GM12878 (cell line): Measurements from ENCODE around the gene RAB40B.

ENCODE experiments used
- CBX3 ChIP-seq: fragments of 200-600 bp; sonication (generic); IDR thresholded peaks from 2 replicates; pipeline ENCODE4 v1.6.1; 2016; ENCODE audit warnings: low read depth, borderline replicate concordance
- CHD1 ChIP-seq: IDR thresholded peaks from 2 replicates; pipeline ENCODE4 v1.6.1; 2012; ENCODE audit warnings: low read depth, low read length, improper control_type of control experiment
- FOXM1 ChIP-seq: IDR thresholded peaks from 2 replicates; pipeline ENCODE4 v1.6.1; 2012; ENCODE audit warnings: low read depth, mild to moderate bottlenecking, inconsistent platforms, low read length, moderate library complexity
- NFIC ChIP-seq: IDR thresholded peaks from 2 replicates; pipeline ENCODE4 v1.6.1; 2012; ENCODE audit warnings: low read depth, mild to moderate bottlenecking, inconsistent platforms, low read length, moderate library complexity
- NFYB ChIP-seq: IDR thresholded peaks from 2 replicates; pipeline ENCODE4 v1.6.1; 2011; ENCODE audit warnings: low read depth, mild to moderate bottlenecking, low read length, improper control_type of control experiment, moderate library complexity; ENCODE audit not compliant: insufficient read depth
- POLR2A ChIP-seq: IDR thresholded peaks from 2 replicates; pipeline ENCODE4 v1.6.1; 2011; ENCODE audit warnings: low read depth, mild to moderate bottlenecking, low read length
- RELA ChIP-seq: fragments of 450-650 bp; IDR thresholded peaks from 2 replicates; pipeline ENCODE4 v1.8.0; 2014; ENCODE audit warnings: borderline replicate concordance; ENCODE audit not compliant: partially characterized antibody
- TAF1 ChIP-seq: IDR thresholded peaks from 2 replicates; pipeline ENCODE4 v1.6.1; 2011; ENCODE audit warnings: mild to moderate bottlenecking, low read depth, low read length, borderline replicate concordance
- TF ChIP-seq, protein P1 (sequence below): fragments of 450-650 bp; formaldehyde crosslinking; IDR thresholded peaks from 2 replicates; pipeline ENCODE4 v1.5.0; 2022; ENCODE audit warnings: mild to moderate bottlenecking, missing genetic modification characterization
- TF ChIP-seq, protein P2 (sequence below): fragments of 450-650 bp; IDR thresholded peaks from 2 replicates; pipeline ENCODE4 v1.6.1; 2017; ENCODE audit warnings: antibody characterized with exemption, mild to moderate bottlenecking, moderate library complexity
- TF ChIP-seq, protein P3 (sequence below), 3 experiments: IDR thresholded peaks in 2 of 3; conservative IDR thresholded peaks in 1 of 3; 2 replicates each; pipeline ENCODE4 v1.5.1; 2011; ENCODE audit warnings: low read depth in 3 of 3, low read length in 3 of 3, mild to moderate bottlenecking in 3 of 3, control low read depth in 2 of 3, moderate library complexity in 2 of 3, inconsistent platforms in 1 of 3, mixed read lengths in 1 of 3; ENCODE audit not compliant: control insufficient read depth in 2 of 3, insufficient read depth in 1 of 3; ENCODE audit errors: extremely low read depth in 1 of 3

DNA sequence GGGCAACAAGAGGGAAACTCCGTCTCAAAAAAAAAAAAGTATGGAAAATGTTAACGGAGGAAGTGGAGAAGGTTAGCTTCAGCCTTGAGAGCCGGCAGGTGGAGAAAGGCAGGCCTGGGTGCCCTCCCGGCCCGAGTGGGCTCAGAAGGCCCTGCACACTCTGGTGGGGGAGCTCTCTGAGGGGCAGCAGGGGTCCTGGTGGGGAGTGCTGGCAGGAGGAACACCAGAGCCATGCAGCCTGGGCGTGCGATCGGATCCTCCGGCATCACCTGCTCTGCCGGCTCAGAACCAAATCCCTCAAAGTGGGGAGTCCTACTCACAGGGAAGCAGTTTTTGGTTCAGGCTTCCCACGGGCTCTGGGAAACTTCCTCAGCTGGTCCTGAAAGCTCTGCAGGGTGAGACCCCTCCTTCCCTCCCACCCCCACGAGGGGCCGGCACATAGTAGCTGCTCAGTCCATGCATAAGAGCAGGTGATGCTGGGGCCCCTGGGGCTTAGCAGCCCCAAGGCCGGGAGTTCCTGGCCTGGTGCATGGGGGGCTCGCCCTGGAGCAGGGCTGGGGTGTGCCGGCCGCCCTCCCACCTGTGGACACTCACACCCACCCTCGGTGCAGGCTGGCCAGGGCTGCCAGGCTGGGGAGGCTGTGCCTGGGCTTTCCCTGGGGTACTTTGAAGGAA is 38.1 kb upstream of the RAB40B start:
- TF ChIP-seq NFIC: no peak
- TF ChIP-seq, protein P1, sequence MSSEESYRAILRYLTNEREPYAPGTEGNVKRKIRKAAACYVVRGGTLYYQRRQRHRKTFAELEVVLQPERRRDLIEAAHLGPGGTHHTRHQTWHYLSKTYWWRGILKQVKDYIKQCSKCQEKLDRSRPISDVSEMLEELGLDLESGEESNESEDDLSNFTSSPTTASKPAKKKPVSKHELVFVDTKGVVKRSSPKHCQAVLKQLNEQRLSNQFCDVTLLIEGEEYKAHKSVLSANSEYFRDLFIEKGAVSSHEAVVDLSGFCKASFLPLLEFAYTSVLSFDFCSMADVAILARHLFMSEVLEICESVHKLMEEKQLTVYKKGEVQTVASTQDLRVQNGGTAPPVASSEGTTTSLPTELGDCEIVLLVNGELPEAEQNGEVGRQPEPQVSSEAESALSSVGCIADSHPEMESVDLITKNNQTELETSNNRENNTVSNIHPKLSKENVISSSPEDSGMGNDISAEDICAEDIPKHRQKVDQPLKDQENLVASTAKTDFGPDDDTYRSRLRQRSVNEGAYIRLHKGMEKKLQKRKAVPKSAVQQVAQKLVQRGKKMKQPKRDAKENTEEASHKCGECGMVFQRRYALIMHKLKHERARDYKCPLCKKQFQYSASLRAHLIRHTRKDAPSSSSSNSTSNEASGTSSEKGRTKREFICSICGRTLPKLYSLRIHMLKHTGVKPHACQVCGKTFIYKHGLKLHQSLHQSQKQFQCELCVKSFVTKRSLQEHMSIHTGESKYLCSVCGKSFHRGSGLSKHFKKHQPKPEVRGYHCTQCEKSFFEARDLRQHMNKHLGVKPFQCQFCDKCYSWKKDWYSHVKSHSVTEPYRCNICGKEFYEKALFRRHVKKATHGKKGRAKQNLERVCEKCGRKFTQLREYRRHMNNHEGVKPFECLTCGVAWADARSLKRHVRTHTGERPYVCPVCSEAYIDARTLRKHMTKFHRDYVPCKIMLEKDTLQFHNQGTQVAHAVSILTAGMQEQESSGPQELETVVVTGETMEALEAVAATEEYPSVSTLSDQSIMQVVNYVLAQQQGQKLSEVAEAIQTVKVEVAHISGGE (CRISPR knock-in tag): no peak
- TF ChIP-seq, protein P2, sequence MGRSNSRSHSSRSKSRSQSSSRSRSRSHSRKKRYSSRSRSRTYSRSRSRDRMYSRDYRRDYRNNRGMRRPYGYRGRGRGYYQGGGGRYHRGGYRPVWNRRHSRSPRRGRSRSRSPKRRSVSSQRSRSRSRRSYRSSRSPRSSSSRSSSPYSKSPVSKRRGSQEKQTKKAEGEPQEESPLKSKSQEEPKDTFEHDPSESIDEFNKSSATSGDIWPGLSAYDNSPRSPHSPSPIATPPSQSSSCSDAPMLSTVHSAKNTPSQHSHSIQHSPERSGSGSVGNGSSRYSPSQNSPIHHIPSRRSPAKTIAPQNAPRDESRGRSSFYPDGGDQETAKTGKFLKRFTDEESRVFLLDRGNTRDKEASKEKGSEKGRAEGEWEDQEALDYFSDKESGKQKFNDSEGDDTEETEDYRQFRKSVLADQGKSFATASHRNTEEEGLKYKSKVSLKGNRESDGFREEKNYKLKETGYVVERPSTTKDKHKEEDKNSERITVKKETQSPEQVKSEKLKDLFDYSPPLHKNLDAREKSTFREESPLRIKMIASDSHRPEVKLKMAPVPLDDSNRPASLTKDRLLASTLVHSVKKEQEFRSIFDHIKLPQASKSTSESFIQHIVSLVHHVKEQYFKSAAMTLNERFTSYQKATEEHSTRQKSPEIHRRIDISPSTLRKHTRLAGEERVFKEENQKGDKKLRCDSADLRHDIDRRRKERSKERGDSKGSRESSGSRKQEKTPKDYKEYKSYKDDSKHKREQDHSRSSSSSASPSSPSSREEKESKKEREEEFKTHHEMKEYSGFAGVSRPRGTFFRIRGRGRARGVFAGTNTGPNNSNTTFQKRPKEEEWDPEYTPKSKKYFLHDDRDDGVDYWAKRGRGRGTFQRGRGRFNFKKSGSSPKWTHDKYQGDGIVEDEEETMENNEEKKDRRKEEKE: no peak
- TF ChIP-seq, protein P3, sequence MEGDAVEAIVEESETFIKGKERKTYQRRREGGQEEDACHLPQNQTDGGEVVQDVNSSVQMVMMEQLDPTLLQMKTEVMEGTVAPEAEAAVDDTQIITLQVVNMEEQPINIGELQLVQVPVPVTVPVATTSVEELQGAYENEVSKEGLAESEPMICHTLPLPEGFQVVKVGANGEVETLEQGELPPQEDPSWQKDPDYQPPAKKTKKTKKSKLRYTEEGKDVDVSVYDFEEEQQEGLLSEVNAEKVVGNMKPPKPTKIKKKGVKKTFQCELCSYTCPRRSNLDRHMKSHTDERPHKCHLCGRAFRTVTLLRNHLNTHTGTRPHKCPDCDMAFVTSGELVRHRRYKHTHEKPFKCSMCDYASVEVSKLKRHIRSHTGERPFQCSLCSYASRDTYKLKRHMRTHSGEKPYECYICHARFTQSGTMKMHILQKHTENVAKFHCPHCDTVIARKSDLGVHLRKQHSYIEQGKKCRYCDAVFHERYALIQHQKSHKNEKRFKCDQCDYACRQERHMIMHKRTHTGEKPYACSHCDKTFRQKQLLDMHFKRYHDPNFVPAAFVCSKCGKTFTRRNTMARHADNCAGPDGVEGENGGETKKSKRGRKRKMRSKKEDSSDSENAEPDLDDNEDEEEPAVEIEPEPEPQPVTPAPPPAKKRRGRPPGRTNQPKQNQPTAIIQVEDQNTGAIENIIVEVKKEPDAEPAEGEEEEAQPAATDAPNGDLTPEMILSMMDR (IDR thresholded peaks at IDR 0.05 in 2 of 3, conservative IDR thresholded peaks at IDR 0.05 in 1 of 3; ENCODE audit: control insufficient read depth in 2 of 3, extremely low read depth in 1 of 3, insufficient read depth in 1 of 3, low read depth in 3 of 3, low read length in 3 of 3): no peak
- TF ChIP-seq RELA: no peak
- no peak for TF ChIP-seq FOXM1
- no peak for TF ChIP-seq TAF1
- TF ChIP-seq POLR2A: no peak
- no peak for TF ChIP-seq CBX3
- TF ChIP-seq CHD1: no peak
- TF ChIP-seq NFYB: no peak
